Fibroblast of skin of left biceps (primary cell): ENCODE data around the gene STXBP6.

Source experiments
- DNase-seq, 2 experiments: peaks; one replicate each; pipeline ENCODE4 v3.0.0-alpha.2; 2013; ENCODE audit warnings: low read depth in 2 of 2

STXBP6 gene

GRCh38 chr14:24831677-24832076 is 218.3 kb downstream of the STXBP6 start:
- DNase-seq = no peak

GRCh38 chr14:24829862-24830261 is 220.1 kb downstream of the STXBP6 start:
- DNase-seq = no peak

GRCh38 chr14:24828486-24828885 is 221.5 kb downstream of the STXBP6 start:
- DNase-seq = no peak

- no peak for DNase-seq
These were observed 223.6 kb downstream of the STXBP6 start for GRCh38 chr14:24826390-24826789.

GRCh38 chr14:24820616-24821015 is 229.3 kb downstream of the STXBP6 start:
- no peak for DNase-seq

- no peak for DNase-seq
These were observed 231.1 kb downstream of the STXBP6 start for GRCh38 chr14:24818823-24819341.

- DNase-seq = no peak
These were observed 231.7 kb downstream of the STXBP6 start for GRCh38 chr14:24818058-24818822.

GRCh38 chr14:24817212-24818057 is 232.5 kb downstream of the STXBP6 start:
- no peak for DNase-seq

- no peak for DNase-seq
These were observed 233.1 kb downstream of the STXBP6 start for GRCh38 chr14:24816929-24817211.

- DNase-seq = no peak
These were observed 233.7 kb downstream of the STXBP6 start for GRCh38 chr14:24816011-24816928.

- no peak for DNase-seq
These were observed 234.4 kb downstream of the STXBP6 start for GRCh38 chr14:24815543-24815942.

GRCh38 chr14:24814944-24815343 is 235.0 kb downstream of the STXBP6 start:
- no peak for DNase-seq

GRCh38 chr14:24814346-24814745 is 235.6 kb downstream of the STXBP6 start:
- DNase-seq = no peak

GRCh38 chr14:24813819-24814259 is 236.1 kb downstream of the STXBP6 start:
- DNase-seq = no peak

- DNase-seq = no peak
These were observed 236.7 kb downstream of the STXBP6 start for GRCh38 chr14:24813089-24813815.

GRCh38 chr14:24809135-24809534 is 240.8 kb downstream of the STXBP6 start:
- DNase-seq = no peak

- no peak for DNase-seq
These were observed 241.5 kb downstream of the STXBP6 start for GRCh38 chr14:24808412-24808811.

GRCh38 chr14:24806061-24806678 is 243.8 kb downstream of the STXBP6 start:
- no peak for DNase-seq

- no peak for DNase-seq
These were observed 245.3 kb downstream of the STXBP6 start for GRCh38 chr14:24804552-24805212.

GRCh38 chr14:24803933-24804494 is 245.9 kb downstream of the STXBP6 start:
- DNase-seq = no peak
